ENCODE data around the gene BDH1. TPM values are rescaled to one million over a fixed set of nuclear protein-coding genes. Genes with fewer than 3 reads are reported as not detected.
A peak's percentile ranks its signal among the peaks of the same experiment; 100 is the strongest.

BDH1 gene
- total and polyA plus RNA-seq, 2 of the 13 experiments (the other 11 are each of a cell fraction or from before 2014, with no cell fraction given), result 21.2 to 71.9 TPM

GRCh38 chr3:197592361-197593045 is 36.7 kb upstream of the BDH1 start:
- peak overlapping the region; percentile 97 for H3K27ac ChIP-seq (ENCODE audit: extremely low read length, insufficient read depth, low read length)
- FAIRE-seq (no peak), DNase-seq (ENCODE audit: low spot score) (no peak), ATAC-seq (no peak)
- ChIA-PET POLR2A (interaction anchor here (6.6 kb wide), 1 partner anchor 21 kb away, joined by 90 read pairs; no protein-coding TSS in a partner anchor), CTCF (ENCODE audit: low intra/inter-chr PET ratio, low total read pairs) (no interaction called here)
- in situ Hi-C loops (cut with HindIII; ENCODE audit: extremely low pct_ligation_motif_present, low pct_unique_long_range_greater_than_20kb), result no loop called here
- no peak overlapping the region for H3K4me2 ChIP-seq (ENCODE audit: low read depth, low read length)
- H3K27me3 ChIP-seq (ENCODE audit: control insufficient read depth in 1 of 2, insufficient read depth in 2 of 2, low read length in 2 of 2), result no peaks in the 10 kb centered on the region
- H2AFZ ChIP-seq (ENCODE audit: low read length), result no peak overlapping the region
- intact Hi-C loops (cut with micrococcal nuclease; ENCODE audit: unreplicated experiment), result loop anchor here (5.0 kb wide), 1 partner anchor 40 kb away; no protein-coding TSS in a partner anchor
- peaks cover 98% of the 10 kb centered on the region for H3K4me1 ChIP-seq (ENCODE audit: insufficient read depth, low read length)
- H4K20me1 ChIP-seq (ENCODE audit: insufficient read depth, low read length), result no peaks in the 10 kb centered on the region
- no peaks in the 10 kb centered on the region for H3K79me2 ChIP-seq (ENCODE audit: insufficient read depth, low read length)
- H3K36me3 ChIP-seq (replicated peaks in 1 of 2; ENCODE audit: control insufficient read depth in 1 of 2, insufficient read depth in 2 of 2, low read length in 2 of 2), result no peaks in the 10 kb centered on the region
- no peak overlapping the region; the same call in 1 of the 2 replicates for H3K9ac ChIP-seq (ENCODE audit: insufficient read depth, low read depth, low read length)
- 86% methylated on average over 18 of the region's 18 CpGs for WGBS (ENCODE audit: low lambda C conversion rate)
- BruUV-seq (replicated peaks), result no TSS peak
- H3K9me3 ChIP-seq (ENCODE audit: low read length), result no peaks in the 10 kb centered on the region
- no peak overlapping the region for H3K4me3 ChIP-seq (replicated peaks in 1 of 3; ENCODE audit: insufficient read depth in 1 of 3, low read depth in 2 of 3, low read length in 3 of 3)
- TF ChIP-seq SNAPC4 (CRISPR knock-in tag; IDR thresholded peaks at IDR 0.05), result no peak
- TF ChIP-seq HMG20A (CRISPR knock-in tag; IDR thresholded peaks at IDR 0.05; ENCODE audit: borderline replicate concordance), result no peak
- no peak for TF ChIP-seq ZNF549 (CRISPR knock-in tag; IDR thresholded peaks at IDR 0.05)
- no peak for TF ChIP-seq CEBPB (IDR thresholded peaks at IDR 0.05; ENCODE audit: borderline replicate concordance, low read depth, low read length)
- TF ChIP-seq ONECUT2 (CRISPR knock-in tag; IDR thresholded peaks at IDR 0.05), result peak; percentile 61; the same call in 1 of the 2 replicates
- no peak for TF ChIP-seq ZNF543 (CRISPR knock-in tag; IDR thresholded peaks at IDR 0.05)
- TF ChIP-seq, protein P1, sequence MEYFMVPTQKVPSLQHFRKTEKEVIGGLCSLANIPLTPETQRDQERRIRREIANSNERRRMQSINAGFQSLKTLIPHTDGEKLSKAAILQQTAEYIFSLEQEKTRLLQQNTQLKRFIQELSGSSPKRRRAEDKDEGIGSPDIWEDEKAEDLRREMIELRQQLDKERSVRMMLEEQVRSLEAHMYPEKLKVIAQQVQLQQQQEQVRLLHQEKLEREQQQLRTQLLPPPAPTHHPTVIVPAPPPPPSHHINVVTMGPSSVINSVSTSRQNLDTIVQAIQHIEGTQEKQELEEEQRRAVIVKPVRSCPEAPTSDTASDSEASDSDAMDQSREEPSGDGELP (IDR thresholded peaks at IDR 0.05; ENCODE audit: borderline replicate concordance, low read depth), result no peak
- TF ChIP-seq BATF2 (CRISPR knock-in tag; IDR thresholded peaks at IDR 0.05), result no peak
- no peak for TF ChIP-seq ZNF282 (IDR thresholded peaks at IDR 0.05; ENCODE audit: partially characterized antibody)
- no peak for TF ChIP-seq TGIF2 (CRISPR knock-in tag; IDR thresholded peaks at IDR 0.05)
- TF ChIP-seq MTA3 (CRISPR knock-in tag; IDR thresholded peaks at IDR 0.05), result no peak
- TF ChIP-seq, protein P2, sequence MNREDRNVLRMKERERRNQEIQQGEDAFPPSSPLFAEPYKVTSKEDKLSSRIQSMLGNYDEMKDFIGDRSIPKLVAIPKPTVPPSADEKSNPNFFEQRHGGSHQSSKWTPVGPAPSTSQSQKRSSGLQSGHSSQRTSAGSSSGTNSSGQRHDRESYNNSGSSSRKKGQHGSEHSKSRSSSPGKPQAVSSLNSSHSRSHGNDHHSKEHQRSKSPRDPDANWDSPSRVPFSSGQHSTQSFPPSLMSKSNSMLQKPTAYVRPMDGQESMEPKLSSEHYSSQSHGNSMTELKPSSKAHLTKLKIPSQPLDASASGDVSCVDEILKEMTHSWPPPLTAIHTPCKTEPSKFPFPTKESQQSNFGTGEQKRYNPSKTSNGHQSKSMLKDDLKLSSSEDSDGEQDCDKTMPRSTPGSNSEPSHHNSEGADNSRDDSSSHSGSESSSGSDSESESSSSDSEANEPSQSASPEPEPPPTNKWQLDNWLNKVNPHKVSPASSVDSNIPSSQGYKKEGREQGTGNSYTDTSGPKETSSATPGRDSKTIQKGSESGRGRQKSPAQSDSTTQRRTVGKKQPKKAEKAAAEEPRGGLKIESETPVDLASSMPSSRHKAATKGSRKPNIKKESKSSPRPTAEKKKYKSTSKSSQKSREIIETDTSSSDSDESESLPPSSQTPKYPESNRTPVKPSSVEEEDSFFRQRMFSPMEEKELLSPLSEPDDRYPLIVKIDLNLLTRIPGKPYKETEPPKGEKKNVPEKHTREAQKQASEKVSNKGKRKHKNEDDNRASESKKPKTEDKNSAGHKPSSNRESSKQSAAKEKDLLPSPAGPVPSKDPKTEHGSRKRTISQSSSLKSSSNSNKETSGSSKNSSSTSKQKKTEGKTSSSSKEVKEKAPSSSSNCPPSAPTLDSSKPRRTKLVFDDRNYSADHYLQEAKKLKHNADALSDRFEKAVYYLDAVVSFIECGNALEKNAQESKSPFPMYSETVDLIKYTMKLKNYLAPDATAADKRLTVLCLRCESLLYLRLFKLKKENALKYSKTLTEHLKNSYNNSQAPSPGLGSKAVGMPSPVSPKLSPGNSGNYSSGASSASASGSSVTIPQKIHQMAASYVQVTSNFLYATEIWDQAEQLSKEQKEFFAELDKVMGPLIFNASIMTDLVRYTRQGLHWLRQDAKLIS (CRISPR knock-in tag; IDR thresholded peaks at IDR 0.05), result no peak
- no peak for TF ChIP-seq ZNF83 (CRISPR knock-in tag; IDR thresholded peaks at IDR 0.05; ENCODE audit: borderline replicate concordance)
- no peak for TF ChIP-seq SIN3A (IDR thresholded peaks at IDR 0.05; ENCODE audit: borderline replicate concordance, low read depth, low read length)
